ENCODE results near the gene ANKRD40.

- TF ChIP-seq POLR2A (IDR thresholded peaks at IDR 0.05): no peak
- TF ChIP-seq, protein P1, sequence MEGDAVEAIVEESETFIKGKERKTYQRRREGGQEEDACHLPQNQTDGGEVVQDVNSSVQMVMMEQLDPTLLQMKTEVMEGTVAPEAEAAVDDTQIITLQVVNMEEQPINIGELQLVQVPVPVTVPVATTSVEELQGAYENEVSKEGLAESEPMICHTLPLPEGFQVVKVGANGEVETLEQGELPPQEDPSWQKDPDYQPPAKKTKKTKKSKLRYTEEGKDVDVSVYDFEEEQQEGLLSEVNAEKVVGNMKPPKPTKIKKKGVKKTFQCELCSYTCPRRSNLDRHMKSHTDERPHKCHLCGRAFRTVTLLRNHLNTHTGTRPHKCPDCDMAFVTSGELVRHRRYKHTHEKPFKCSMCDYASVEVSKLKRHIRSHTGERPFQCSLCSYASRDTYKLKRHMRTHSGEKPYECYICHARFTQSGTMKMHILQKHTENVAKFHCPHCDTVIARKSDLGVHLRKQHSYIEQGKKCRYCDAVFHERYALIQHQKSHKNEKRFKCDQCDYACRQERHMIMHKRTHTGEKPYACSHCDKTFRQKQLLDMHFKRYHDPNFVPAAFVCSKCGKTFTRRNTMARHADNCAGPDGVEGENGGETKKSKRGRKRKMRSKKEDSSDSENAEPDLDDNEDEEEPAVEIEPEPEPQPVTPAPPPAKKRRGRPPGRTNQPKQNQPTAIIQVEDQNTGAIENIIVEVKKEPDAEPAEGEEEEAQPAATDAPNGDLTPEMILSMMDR (IDR thresholded peaks at IDR 0.05): no peak
Measured at GRCh38 chr17:50668838-50669581, 38.7 kb downstream of the ANKRD40 start.

Measured in Peyer's patch (tissue), 4 donors.